K562 (cell line): ENCODE measurements around the gene CLDN7. TPM values are rescaled to one million over a fixed set of nuclear protein-coding genes. Genes with fewer than 3 reads are reported as not detected.

Source experiments
- FOXM1 ChIP-seq, 2 experiments: fragments of 450-650 bp in 1 of 2; sonication (generic) in 1 of 2; formaldehyde crosslinking in 1 of 2; IDR thresholded peaks; 2 replicates each; pipeline versions ENCODE4 v1.6.1 to v1.9.0; 2017 to 2022; ENCODE audit warnings: low read depth in 2 of 2, mild to moderate bottlenecking in 2 of 2, missing genetic modification reagents in 1 of 2, moderate library complexity in 1 of 2
- GTF2E2 ChIP-seq: fragments of 200-800 bp; sonication (Bioruptor generic); IDR thresholded peaks from 2 replicates; pipeline ENCODE4 v1.6.1; 2016; ENCODE audit warnings: missing genetic modification characterization, missing compliant biosample characterization
- HNRNPK ChIP-seq: fragments of 200-400 bp; formaldehyde crosslinking; IDR thresholded peaks from one replicate; pipeline ENCODE4 v1.6.1; 2018; ENCODE audit warnings: mild to moderate bottlenecking, low read depth, low read length; ENCODE audit not compliant: poor library complexity, severe bottlenecking
- KLF13 ChIP-seq: fragments of 450-650 bp; IDR thresholded peaks from 2 replicates; pipeline ENCODE4 v1.6.1; 2016; ENCODE audit warnings: missing genetic modification characterization, low read depth, mild to moderate bottlenecking, missing compliant biosample characterization, moderate library complexity, borderline replicate concordance
- MED1 ChIP-seq: sonication (generic); formaldehyde crosslinking; IDR thresholded peaks from 2 replicates; pipeline ENCODE4 v1.8.1; 2023; ENCODE audit warnings: missing genetic modification reagents, borderline replicate concordance
- ZNF140 ChIP-seq: fragments of 250-450 bp; sonication (Bioruptor Pico); IDR thresholded peaks from 2 replicates; pipeline ENCODE4 v1.8.0; 2021; ENCODE audit warnings: moderate library complexity, mild to moderate bottlenecking, inconsistent platforms
- polyA plus RNA-seq, 8 experiments: library from polyadenylated mRNA; depleted of rRNA in 4 of 8; stranded (reverse) in 5 of 8; unstranded in 3 of 8; fragments of >200 nt; fragmentation: Nextera tagmentation in 2 of 8; fragmentation: Illumina TruSeq in 1 of 8; extraction: Ambion mirVana in 2 of 8; extraction: Trizol in 1 of 8; gene quantifications; 2 replicates each; pipeline versions ENCODE4 v1.2.1 to v1.2.3, GENCODE V29; 2011 to 2014; ENCODE audit warnings: inconsistent platforms in 1 of 8, missing spikeins in 1 of 8
- total RNA-seq, 7 experiments: library from RNA; depleted of rRNA in 6 of 7; stranded (reverse); fragments of >200 nt in 6 of 7; fragmentation: Illumina TruSeq in 2 of 7; extraction: Trizol in 2 of 7; gene quantifications; 2 replicates each; pipeline versions ENCODE4 v1.2.1 to v1.2.3, GENCODE V29; 2011 to 2021; ENCODE audit warnings: low replicate concordance in 1 of 7
- TF ChIP-seq, protein P1 (sequence below): fragments of 450-650 bp; IDR thresholded peaks from 2 replicates; pipeline ENCODE4 v1.6.1; 2017; ENCODE audit warnings: antibody characterized with exemption, mild to moderate bottlenecking
- TF ChIP-seq, protein P2 (sequence below): sonication (generic); formaldehyde crosslinking; IDR thresholded peaks from 2 replicates; pipeline ENCODE4 v1.8.1; 2023; ENCODE audit warnings: mild to moderate bottlenecking, missing genetic modification reagents

CLDN7 gene
- total and polyA plus RNA-seq, 9 of the 15 experiments (the other 6 are each of a cell fraction or from before 2014, with no cell fraction given) = 2.2 to 14.5 (median 7.6) TPM

DNA sequence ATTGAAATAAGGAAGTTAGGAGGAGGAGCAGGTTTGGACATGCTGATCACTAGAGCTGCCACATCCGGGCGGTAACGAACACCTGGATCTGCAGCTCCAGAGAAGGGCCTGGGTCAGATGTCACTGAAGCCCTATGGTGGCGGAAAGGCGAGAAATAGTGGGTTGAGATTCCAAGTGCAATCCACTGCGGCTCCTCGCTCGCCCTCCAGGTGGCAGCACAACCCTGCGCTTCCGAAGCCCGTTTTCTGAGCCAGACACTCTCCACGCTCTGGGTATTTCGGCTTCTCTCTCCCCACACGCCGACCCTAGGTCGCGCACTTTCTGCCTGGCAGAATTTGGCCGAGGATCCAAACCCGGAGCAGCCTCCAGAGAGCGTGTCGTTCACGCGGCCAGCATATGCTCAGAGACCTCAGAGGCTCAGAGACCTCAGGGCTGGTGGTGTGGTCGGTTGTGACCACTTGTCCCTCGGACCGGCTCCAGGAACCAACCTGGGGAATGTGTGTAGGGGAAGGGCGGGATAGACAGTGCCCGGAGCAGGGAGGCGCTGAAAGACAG, 18.3 kb upstream of the CLDN7 start (continued):
- TF ChIP-seq, protein P1, sequence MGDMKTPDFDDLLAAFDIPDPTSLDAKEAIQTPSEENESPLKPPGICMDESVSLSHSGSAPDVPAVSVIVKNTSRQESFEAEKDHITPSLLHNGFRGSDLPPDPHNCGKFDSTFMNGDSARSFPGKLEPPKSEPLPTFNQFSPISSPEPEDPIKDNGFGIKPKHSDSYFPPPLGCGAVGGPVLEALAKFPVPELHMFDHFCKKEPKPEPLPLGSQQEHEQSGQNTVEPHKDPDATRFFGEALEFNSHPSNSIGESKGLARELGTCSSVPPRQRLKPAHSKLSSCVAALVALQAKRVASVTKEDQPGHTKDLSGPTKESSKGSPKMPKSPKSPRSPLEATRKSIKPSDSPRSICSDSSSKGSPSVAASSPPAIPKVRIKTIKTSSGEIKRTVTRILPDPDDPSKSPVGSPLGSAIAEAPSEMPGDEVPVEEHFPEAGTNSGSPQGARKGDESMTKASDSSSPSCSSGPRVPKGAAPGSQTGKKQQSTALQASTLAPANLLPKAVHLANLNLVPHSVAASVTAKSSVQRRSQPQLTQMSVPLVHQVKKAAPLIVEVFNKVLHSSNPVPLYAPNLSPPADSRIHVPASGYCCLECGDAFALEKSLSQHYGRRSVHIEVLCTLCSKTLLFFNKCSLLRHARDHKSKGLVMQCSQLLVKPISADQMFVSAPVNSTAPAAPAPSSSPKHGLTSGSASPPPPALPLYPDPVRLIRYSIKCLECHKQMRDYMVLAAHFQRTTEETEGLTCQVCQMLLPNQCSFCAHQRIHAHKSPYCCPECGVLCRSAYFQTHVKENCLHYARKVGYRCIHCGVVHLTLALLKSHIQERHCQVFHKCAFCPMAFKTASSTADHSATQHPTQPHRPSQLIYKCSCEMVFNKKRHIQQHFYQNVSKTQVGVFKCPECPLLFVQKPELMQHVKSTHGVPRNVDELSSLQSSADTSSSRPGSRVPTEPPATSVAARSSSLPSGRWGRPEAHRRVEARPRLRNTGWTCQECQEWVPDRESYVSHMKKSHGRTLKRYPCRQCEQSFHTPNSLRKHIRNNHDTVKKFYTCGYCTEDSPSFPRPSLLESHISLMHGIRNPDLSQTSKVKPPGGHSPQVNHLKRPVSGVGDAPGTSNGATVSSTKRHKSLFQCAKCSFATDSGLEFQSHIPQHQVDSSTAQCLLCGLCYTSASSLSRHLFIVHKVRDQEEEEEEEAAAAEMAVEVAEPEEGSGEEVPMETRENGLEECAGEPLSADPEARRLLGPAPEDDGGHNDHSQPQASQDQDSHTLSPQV = peak; percentile 65
- TF ChIP-seq GTF2E2 (tag) (no peak), HNRNPK (no peak), MED1 (CRISPR knock-in tag) (no peak), ZNF140 (CRISPR knock-in tag) (no peak), KLF13 (tag) (no peak), FOXM1 (IDR thresholded peaks at IDR 0.05; ENCODE audit: low read depth) (no peak), FOXM1 (CRISPR knock-in tag; IDR thresholded peaks at IDR 0.05; ENCODE audit: low read depth) (0 out of 2 replicates have a peak, but pooled peaks have one; percentile 40)
- TF ChIP-seq, protein P2, sequence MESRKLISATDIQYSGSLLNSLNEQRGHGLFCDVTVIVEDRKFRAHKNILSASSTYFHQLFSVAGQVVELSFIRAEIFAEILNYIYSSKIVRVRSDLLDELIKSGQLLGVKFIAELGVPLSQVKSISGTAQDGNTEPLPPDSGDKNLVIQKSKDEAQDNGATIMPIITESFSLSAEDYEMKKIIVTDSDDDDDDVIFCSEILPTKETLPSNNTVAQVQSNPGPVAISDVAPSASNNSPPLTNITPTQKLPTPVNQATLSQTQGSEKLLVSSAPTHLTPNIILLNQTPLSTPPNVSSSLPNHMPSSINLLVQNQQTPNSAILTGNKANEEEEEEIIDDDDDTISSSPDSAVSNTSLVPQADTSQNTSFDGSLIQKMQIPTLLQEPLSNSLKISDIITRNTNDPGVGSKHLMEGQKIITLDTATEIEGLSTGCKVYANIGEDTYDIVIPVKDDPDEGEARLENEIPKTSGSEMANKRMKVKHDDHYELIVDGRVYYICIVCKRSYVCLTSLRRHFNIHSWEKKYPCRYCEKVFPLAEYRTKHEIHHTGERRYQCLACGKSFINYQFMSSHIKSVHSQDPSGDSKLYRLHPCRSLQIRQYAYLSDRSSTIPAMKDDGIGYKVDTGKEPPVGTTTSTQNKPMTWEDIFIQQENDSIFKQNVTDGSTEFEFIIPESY = peak; percentile 25; the same call in 1 of the 2 replicates
